NCI-H2196 treated with DMSO at 0.1 percent for 48 hours (cell line): ENCODE measurements around the gene MMD.
A peak's percentile ranks its signal among the peaks of the same experiment; 100 is the strongest.
"Not testable (repeated sequence)": the region's sequence is repeated elsewhere in the genome, so short reads cannot be mapped to it uniquely, and the experiment has no call there.

Source experiments
- DNase-seq: peaks from one replicate; lab custom pipeline; 2025; ENCODE audit not compliant: unreplicated experiment; lab: John Stamatoyannopoulos, UW

Gene MMD

GRCh38 chr17:55444471-55445441, 23.1 kb upstream of the MMD start:
- no peak for DNase-seq

DNA sequence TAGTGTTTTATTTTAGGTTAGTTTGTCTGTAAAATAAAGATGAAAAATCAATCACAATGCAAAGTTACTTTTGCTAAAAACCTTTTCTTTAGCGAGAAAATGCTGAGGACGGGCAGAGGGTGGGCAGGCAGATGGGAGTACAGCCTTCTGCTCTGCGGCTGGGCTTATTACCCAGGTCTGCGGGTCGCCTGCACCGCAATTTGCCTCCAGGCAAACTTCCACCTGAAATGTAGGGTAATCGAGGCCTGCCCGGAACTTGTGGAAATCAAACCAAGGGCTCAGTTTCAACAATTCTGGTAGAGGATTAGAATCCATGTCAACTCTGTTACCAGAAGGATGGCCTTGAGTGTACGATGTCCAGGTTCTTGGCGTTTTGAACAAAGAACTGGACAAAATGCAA, 22.3 kb upstream of the MMD start:
- no peak for DNase-seq

GRCh38 chr17:55442953-55443683, 21.5 kb upstream of the MMD start:
- DNase-seq, result no peak

DNA sequence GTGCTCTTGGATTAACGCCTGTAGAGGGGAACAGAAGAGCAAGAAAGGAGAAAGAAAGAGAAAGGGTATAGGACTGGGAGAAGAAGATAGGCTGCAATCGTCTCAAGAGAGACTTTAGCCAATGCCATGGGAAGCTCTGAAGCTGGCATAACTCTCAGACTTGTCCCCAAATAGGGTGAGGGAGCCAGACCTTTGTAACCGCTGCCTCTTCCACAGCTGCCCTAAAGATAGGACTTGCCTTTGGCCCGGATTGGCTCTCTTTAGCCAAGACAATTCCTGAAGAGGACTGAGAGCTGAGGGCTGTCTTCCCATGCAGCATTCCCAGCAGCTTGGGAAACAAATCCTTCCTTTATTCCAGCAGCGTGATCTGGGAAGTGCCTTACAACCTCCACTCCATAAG, 20.8 kb upstream of the MMD start:
- no peak for DNase-seq

- no peak for DNase-seq
These were observed 19.9 kb upstream of the MMD start for GRCh38 chr17:55441544-55441943.

GRCh38 chr17:55440391-55440790, 18.8 kb upstream of the MMD start:
- DNase-seq, result no peak

GRCh38 chr17:55437159-55437605, 15.5 kb upstream of the MMD start:
- no peak for DNase-seq

DNA sequence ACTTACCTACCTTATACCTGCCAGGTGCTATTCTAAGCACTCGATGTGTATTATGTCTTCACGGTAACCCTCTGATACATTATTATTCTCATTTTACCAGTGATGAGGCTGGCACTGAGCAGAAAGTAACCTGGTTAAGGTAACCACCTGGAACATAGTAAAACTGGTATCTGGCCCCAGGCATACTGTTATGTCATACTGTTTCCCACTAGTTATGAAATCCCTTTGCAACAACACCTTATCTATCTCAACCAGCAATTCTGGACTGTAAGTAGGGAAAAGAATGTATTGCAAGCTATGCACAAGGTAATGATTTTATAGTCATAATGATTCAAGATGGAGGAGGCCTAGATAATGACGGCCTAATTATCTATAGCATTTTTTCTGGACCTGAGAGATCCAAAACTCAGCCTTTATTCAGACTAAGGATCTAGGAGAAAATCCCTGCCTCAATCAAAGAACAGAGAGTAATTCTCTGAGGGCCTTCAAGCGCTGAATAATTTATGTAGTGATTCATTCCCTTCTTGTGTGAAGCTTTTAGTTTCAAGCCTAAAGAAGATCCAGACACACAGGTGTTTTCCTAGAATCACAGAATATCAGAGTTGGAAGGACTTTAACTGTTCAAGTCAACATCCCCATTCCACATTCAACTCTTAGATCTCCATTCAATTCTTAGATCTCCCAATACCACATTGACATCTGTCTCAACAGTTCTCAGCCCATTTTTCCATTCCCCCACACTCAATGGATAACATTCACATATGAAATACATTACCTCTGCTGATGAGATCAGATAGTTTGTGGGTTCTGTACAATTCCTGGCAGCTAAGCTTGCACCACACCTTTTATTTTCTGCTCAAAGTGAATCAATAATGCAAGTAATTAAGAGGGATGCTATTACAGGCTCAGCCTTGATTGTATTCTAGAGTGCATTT, 14.9 kb upstream of the MMD start:
- no peak for DNase-seq

DNA sequence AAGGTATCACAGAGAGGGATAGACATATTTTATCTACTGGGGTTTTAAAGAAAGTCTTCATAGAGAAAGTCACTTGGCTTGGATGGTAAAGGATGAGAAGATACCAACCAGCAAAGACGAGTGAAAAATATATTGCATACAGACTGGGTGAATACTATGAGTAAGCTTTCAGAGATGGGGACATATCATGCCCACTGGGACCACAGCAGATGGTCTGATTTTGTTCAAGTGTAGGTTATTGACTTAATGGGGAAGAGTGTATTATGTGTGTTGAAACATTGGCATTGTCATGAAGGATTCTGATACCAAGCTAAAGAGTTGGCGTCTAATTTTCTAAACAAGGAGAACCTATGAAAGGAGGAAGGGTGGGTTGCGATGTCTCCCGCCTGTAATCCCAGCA, 13.8 kb upstream of the MMD start:
- DNase-seq, result no peak

DNA sequence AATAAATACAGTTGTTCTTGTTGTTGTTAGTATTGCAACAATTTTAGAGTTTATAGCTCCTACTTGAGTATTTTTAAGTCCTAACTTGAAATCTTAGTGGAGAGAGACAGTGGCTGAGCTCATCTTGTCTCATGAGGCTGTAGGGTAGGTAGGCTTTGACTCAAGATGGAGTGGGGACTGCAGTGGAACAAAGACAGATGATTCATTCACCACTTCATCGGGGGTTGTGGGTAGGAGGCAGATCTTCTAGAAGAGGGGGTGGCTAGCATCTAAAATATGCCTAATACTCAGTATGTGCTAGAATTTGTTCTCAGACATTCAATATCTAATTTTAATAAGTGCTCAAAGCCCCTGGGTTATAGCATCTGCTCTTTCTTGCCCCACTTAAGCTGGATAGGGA, 13.1 kb upstream of the MMD start:
- no peak for DNase-seq

- DNase-seq, result no peak
These were observed 12.2 kb upstream of the MMD start for GRCh38 chr17:55433629-55434422.

- peak; percentile 27 for DNase-seq
These were observed 11.5 kb upstream of the MMD start for GRCh38 chr17:55433029-55433628.

DNA sequence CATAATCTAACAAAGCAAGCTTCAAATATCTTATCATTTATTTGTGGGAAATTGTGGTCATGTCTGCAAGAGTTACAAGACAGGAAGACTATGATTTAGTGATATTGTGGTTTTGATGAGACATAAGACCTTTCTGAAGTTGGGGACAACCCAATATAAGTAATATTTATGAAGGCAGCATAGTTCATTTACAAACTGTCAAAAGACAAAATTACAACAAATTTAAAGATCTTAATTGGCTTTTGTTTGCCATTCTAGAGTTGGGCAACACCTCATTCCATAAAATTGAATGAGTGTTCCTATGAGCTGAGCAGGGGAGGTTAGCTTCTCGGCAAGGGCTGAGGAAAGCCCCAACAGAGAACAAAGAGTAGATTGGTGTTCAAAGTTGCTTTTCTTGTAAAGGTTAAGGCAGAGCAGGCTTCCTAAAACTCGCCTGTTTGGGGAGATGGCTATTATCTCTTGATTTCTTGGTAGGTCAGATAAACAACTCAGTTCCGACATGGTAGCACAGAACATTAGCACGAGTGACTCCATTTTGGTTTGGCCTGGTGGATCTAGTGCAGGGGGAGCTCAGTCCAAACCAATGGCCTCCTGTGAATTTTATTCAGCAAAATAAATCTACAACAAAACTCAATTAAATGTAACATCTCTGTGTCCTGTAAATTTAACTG, 10.9 kb upstream of the MMD start:
- no peak for DNase-seq

DNA sequence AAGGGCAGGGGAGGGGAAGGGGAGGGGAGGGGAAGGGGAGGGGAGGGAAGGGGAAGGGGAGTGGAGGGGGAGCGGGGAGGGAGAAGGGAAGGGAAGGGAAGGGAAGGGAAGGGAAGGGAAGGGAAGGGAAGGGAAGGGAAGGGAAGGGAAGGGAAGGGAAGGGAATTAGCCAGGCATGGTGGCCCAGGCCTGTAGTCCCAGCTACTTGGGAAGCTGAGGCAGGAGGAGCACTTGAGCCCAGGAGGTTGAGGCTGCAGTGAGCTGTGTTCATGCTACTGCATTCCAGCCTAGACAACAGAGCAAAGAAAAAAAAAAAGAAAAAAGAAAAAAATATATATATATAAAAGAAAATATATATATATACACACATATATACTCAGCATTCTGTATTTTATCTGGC, 10.3 kb upstream of the MMD start:
- DNase-seq, result not testable (repeated sequence)

- DNase-seq, result no peak
These were observed 9.1 kb upstream of the MMD start for GRCh38 chr17:55430541-55431288.

DNA sequence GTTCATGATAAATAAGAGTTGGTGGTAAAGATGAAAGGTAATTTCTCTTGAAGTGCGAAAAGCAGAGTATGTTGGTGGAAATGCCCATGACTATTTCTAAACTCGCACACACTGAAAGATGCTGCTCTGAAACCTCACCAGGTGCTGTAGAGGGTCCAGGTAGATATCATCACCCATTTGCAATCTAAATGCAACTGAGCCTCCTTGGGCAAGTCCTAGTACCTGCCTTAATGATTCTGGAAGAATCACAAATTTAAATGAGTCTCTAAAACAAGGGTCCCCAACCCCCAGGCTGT, 5.9 kb upstream of the MMD start:
- DNase-seq, result no peak

DNA sequence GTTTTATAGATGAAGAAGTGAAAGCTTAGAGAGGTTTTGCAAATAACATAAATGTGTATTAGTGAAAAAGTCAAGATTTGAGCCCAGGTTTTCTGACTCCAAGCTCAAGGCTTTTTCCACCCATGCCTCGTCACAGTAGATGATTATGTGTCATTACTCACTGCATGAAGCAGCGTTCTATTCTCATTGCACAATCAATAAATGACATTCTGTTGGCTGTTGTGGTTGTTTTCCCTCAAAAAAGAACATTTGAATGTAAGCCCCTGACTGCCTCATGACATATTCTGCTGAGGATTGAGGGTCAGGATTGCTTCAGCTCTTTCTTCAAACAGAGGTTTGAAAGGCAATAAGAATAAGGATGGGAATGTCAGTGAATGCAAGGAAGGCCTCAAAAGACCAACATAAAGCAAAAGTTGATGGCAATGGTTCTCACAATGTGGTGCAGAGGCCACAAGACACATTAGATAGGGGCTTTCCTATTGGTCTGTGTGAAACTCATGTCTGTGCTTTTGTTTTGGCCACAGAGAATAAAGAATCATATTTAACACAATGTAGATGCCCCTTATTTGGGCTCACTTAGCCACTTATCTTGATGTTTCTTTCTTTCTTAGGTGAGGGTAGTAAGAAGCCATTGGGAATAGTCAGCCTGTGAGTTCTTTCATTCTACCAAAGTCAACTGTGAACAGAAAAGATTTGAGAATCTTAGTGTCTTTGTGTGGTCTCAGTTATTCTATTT, 5.4 kb upstream of the MMD start:
- DNase-seq, result no peak

DNA sequence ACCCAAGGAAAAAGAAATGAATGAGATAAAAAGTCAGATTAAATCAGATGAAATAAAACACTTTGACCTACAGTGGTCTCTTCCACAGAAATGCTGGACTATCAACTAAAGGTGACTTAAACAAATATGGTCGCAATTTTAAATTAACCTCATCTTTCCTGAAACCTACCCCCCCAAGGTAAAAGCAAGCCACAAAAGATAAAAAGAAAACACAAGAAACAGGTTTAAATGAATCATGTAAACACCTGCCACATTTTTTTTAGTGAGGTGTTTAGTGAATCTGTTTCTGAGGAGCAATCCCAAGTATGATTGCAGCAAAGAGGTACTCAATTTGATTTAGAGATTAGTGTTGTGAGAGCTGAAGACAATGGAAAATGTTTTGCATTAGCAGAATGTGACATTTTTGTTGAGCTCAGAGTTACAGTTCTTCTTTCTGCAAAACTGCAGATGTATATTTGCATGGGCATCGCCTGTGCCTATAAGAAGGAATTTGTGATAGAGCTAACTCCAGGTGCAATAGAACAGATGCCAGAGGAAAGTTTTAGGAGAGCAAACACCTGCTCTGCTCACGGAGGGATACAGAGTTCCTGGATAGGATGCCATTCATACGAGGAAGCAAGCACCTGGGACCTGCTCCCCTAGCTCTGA, 3.4 kb upstream of the MMD start:
- no peak for DNase-seq
